NCI-H345 treated with DMSO at 0.1 percent for 48 hours (cell line): ENCODE results near the gene LVRN.

Experiments used
- DNase-seq: peaks from one replicate; lab custom pipeline; 2025; ENCODE audit not compliant: unreplicated experiment; lab: John Stamatoyannopoulos, UW

The LVRN gene

GRCh38 chr5:116013207-116013785 is 51.0 kb downstream of the LVRN start:
- DNase-seq, result no peak

GRCh38 chr5:116013936-116014335 is 51.7 kb downstream of the LVRN start:
- no peak for DNase-seq

- DNase-seq, result no peak
Measured at GRCh38 chr5:116023619-116024018, 61.3 kb downstream of the LVRN start.

- no peak for DNase-seq
Measured at GRCh38 chr5:116025866-116026265, 63.6 kb downstream of the LVRN start.

GRCh38 chr5:116032094-116032517 is 69.8 kb downstream of the LVRN start, which contains the start of gene ARL14EPL:
TSS of gene ARL14EPL (plus strand) at chr5:116032472. CDS start at chr5:116051466, 18,994 bp downstream.
- DNase-seq, result no peak

- DNase-seq, result no peak
Measured at GRCh38 chr5:116032991-116033390, 70.7 kb downstream of the LVRN start.

- DNase-seq, result no peak
Measured at GRCh38 chr5:116035123-116035522, 72.8 kb downstream of the LVRN start.

GRCh38 chr5:116037236-116037822 is 75.1 kb downstream of the LVRN start:
- no peak for DNase-seq

GRCh38 chr5:116038817-116039216 is 76.5 kb downstream of the LVRN start:
- no peak for DNase-seq

- no peak for DNase-seq
Measured at GRCh38 chr5:116042375-116042774, 80.1 kb downstream of the LVRN start.

GRCh38 chr5:116044073-116044472 is 81.8 kb downstream of the LVRN start:
- no peak for DNase-seq

- DNase-seq, result no peak
Measured at GRCh38 chr5:116045821-116046220, 83.5 kb downstream of the LVRN start.

- no peak for DNase-seq
Measured at GRCh38 chr5:116046261-116046660, 84.0 kb downstream of the LVRN start.

GRCh38 chr5:116046823-116047222 is 84.5 kb downstream of the LVRN start:
- no peak for DNase-seq

GRCh38 chr5:116058346-116058936 is 96.2 kb downstream of the LVRN start:
- DNase-seq, result no peak

GRCh38 chr5:116062352-116062751 is 100.1 kb downstream of the LVRN start:
- DNase-seq, result no peak

- no peak for DNase-seq
Measured at GRCh38 chr5:116063950-116064349, 101.7 kb downstream of the LVRN start.

- no peak for DNase-seq
Measured at GRCh38 chr5:116068028-116068632, 105.9 kb downstream of the LVRN start.

- no peak for DNase-seq
Measured at GRCh38 chr5:116071211-116071610, 108.9 kb downstream of the LVRN start.

- DNase-seq, result no peak
Measured at GRCh38 chr5:116075191-116075831, 113.0 kb downstream of the LVRN start.

GRCh38 chr5:116076496-116076895 is 114.2 kb downstream of the LVRN start:
- DNase-seq, result no peak
